AG09319 (cell line): ENCODE data around the gene LTBP2.

ENCODE experiments used
- DNase-seq: peaks from one replicate; pipeline ENCODE4 v3.0.0-alpha.2; 2010; ENCODE audit warnings: low read depth; ENCODE audit errors: extremely low read depth
- TF ChIP-seq, protein P1 (sequence below): IDR thresholded peaks from 2 replicates; pipeline ENCODE4 v1.5.1; 2011; ENCODE audit warnings: low read depth, mild to moderate bottlenecking, inconsistent platforms, low read length, moderate library complexity

LTBP2 gene

DNA sequence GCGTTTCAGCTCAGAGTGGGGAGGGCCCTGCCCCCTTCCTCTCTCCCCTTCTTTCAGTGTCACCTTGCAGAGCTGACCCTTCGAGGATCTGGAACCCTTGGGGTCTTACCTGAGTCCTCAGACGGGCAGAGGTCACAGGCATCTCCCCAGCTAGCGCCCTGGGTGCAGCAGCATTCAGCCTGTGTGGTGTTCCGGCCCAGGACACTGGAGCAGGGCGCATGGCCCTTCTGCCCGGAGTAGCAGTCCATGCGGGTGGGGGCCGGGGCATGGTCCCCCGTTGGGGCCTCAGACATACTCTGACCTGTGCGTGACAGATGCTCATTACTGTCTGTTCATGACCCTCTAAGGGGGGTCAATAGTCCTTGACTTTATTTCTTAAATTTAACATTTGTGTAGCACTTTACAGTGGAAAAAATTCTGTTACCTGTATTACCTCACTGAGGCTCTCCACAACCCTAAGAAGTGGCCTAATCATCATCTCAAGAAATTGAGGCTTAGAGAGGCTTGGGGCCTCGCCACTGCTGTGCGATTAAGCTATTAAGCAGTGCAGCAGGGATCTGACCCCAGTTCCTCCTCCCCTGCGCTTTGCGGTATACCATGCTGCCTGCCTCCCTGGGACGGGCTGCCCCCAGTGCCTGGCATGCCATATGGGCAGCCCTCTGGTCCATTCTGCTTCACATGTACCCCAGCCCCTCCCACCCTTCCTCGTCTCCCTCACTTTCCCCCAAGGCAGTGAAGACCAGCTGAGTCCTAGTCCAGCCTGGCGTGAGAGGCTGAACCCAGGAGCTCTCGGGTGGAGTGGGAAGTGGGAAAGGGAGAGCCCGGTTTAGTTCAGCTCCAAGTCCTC, 106.9 kb downstream of the LTBP2 start:
- no peak for DNase-seq
- TF ChIP-seq, protein P1, sequence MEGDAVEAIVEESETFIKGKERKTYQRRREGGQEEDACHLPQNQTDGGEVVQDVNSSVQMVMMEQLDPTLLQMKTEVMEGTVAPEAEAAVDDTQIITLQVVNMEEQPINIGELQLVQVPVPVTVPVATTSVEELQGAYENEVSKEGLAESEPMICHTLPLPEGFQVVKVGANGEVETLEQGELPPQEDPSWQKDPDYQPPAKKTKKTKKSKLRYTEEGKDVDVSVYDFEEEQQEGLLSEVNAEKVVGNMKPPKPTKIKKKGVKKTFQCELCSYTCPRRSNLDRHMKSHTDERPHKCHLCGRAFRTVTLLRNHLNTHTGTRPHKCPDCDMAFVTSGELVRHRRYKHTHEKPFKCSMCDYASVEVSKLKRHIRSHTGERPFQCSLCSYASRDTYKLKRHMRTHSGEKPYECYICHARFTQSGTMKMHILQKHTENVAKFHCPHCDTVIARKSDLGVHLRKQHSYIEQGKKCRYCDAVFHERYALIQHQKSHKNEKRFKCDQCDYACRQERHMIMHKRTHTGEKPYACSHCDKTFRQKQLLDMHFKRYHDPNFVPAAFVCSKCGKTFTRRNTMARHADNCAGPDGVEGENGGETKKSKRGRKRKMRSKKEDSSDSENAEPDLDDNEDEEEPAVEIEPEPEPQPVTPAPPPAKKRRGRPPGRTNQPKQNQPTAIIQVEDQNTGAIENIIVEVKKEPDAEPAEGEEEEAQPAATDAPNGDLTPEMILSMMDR: no peak

DNA sequence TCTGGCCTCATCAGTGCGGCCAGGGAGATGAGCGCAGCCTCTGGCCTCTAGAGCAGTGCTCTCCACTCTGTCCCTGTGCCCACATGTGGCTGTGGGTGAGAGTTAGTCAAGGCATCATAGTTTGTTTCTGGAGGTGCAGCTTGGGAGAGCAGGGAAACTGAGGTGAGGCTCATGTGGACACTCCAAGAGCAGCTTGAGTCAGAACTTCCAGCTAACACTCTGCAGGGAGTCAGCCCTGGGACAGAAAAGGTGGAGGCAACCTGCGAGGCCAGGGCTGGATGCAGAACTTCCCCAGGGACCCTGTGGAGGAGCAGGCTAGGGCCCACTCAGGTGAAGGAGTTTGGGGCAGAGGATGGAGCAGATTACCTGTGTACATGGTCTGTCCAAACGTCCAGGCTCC, 107.6 kb downstream of the LTBP2 start:
- TF ChIP-seq, protein P1: no peak
- DNase-seq: no peak

GRCh38 chr14:74503938-74504335, 108.1 kb downstream of the LTBP2 start:
- no peak for DNase-seq
- TF ChIP-seq, protein P1: no peak

- TF ChIP-seq, protein P1: no peak
Observed at GRCh38 chr14:74503291-74503937, 108.6 kb downstream of the LTBP2 start.

GRCh38 chr14:74502236-74503019, 109.6 kb downstream of the LTBP2 start:
- TF ChIP-seq, protein P1: peak; percentile 45
- DNase-seq: no peak

More at GRCh38 chr14:74503291-74503937, 108.6 kb downstream of the LTBP2 start:
- DNase-seq: no peak

DNA sequence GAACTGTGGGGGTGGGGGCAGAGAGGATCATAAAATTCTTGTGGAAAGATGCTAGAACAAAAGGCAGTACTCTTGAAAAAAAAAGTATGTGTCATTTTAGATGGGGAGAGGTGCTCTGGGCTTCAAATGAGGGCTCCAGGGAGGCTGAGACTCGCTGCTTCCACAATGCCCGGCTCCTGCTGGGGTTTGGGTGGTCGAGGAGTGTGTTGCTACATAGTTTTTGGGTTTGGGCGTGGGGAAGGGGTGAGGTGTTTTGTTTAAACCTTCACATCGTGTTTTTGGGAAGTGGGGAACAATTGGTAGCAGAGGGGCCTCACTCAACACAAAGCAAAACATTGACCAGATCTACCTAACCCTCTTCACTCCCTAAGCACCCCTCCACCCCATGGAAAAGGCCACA, 110.3 kb downstream of the LTBP2 start:
- DNase-seq: no peak
- TF ChIP-seq, protein P1: no peak
